Tibial artery (tissue), 4 donors: Measurements from ENCODE around the gene C1QTNF6.

Experiments used
- DNase-seq, 2 donors: peaks; one replicate each; pipeline ENCODE4 v3.0.0-alpha.2; 2019
- H3K27ac ChIP-seq, 2 donors: fragments of 200-600 bp; sonication (generic) in 1 of 2; 1 replicate in 1 of 2; 2 replicates in 1 of 2; pipeline ENCODE4 v1.5.1; 2018 to 2019; ENCODE audit warnings: mild to moderate bottlenecking in 1 of 2
- H3K27me3 ChIP-seq, 2 donors: fragments of 200-600 bp; sonication (generic) in 1 of 2; one replicate each; pipeline versions ENCODE4 v1.5.1 to v1.6.0; 2016 to 2019
- H3K36me3 ChIP-seq, 3 donors: fragments of 200-600 bp; sonication (generic) in 2 of 3; one replicate each; pipeline ENCODE4 v1.5.1; 2016 to 2019; ENCODE audit warnings: mild to moderate bottlenecking in 2 of 3
- H3K4me1 ChIP-seq, 4 donors: fragments of 200-600 bp; sonication (generic) in 2 of 4; 1 replicate in 3 of 4; 2 replicates in 1 of 4; pipeline ENCODE4 v1.5.1; 2016 to 2019
- H3K4me3 ChIP-seq, 2 donors: fragments of 200-600 bp; sonication (generic) in 1 of 2; 1 replicate in 1 of 2; 2 replicates in 1 of 2; pipeline ENCODE4 v1.5.1; 2018 to 2019; ENCODE audit warnings: mild to moderate bottlenecking in 2 of 2
- H3K9me3 ChIP-seq, 3 donors: fragments of 200-600 bp; sonication (generic) in 1 of 3; one replicate each; pipeline ENCODE4 v1.5.1; 2016 to 2019
- intact Hi-C: fragments of 100-400 bp; cut with DNase I; formaldehyde crosslinking; loops from one replicate; pipeline ENCODE4 v1.15.0; 2023; ENCODE audit warnings: low total_unique reads
- TF ChIP-seq, protein P1 (sequence below), 2 experiments: fragments of 200-600 bp in 1 of 2; fragments of 450-650 bp in 1 of 2; IDR thresholded peaks; one replicate each; pipeline ENCODE4 v1.5.1; 2017 to 2019; ENCODE audit warnings: antibody characterized with exemption in 2 of 2, mild to moderate bottlenecking in 1 of 2, moderate library complexity in 1 of 2

C1QTNF6 gene

DNA sequence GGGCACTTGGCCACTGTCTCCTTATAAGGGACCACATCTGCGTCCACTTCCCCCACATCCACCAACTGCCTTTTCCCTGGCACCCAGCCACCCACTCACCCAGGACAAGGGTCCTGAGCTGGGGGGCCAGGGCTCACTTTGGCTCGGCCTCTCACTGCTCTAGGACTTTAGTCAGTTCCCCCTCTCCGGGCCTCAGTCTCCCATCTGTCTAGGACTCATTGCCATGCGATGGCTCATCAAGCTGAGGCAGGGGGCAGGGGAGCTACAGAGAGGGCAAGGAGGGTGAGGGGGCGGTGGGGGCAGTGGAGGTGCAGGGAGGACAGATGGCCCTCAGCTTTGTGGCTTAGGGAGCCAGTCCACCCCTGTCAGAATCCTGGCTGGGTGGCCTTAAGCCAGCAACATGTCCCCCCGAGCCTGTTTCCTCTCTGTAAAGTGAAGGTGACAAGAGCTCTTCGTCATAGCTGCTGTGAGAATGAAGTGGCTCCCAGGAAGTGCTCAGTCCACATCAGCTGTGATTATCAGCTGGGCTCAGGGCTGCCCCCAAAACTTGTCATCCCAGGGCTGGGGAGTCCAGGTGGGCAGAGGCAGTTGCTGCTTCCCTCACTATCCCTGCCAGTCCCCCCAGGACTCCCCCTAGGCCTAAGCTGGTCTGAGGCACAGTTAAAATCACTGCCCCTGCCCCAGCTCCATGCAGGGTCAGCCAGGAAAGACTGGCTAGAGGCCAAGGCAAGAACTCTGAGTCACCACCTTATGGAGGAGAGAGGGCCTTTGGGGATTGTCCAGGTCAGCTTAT lies 41.2 kb upstream of the C1QTNF6 start:
- Histone ChIP-seq H3K27ac (no peak overlapping the region), H3K4me3 (no peak overlapping the region), H3K36me3 (no peaks in the 10 kb centered on the region), H3K27me3 (peaks cover 0 to 57% of the 10 kb centered on the region in 2 donors), H3K4me1 (peaks cover 0 to 9% (median 0%) of the 10 kb centered on the region in 4 donors), H3K9me3 (no peaks in the 10 kb centered on the region)
- intact Hi-C loops = no loop called here
- TF ChIP-seq, protein P1, sequence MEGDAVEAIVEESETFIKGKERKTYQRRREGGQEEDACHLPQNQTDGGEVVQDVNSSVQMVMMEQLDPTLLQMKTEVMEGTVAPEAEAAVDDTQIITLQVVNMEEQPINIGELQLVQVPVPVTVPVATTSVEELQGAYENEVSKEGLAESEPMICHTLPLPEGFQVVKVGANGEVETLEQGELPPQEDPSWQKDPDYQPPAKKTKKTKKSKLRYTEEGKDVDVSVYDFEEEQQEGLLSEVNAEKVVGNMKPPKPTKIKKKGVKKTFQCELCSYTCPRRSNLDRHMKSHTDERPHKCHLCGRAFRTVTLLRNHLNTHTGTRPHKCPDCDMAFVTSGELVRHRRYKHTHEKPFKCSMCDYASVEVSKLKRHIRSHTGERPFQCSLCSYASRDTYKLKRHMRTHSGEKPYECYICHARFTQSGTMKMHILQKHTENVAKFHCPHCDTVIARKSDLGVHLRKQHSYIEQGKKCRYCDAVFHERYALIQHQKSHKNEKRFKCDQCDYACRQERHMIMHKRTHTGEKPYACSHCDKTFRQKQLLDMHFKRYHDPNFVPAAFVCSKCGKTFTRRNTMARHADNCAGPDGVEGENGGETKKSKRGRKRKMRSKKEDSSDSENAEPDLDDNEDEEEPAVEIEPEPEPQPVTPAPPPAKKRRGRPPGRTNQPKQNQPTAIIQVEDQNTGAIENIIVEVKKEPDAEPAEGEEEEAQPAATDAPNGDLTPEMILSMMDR (IDR thresholded peaks at IDR 0.05) = no peak
- DNase-seq = peak in 1 of 2 donors; percentile 54

DNA sequence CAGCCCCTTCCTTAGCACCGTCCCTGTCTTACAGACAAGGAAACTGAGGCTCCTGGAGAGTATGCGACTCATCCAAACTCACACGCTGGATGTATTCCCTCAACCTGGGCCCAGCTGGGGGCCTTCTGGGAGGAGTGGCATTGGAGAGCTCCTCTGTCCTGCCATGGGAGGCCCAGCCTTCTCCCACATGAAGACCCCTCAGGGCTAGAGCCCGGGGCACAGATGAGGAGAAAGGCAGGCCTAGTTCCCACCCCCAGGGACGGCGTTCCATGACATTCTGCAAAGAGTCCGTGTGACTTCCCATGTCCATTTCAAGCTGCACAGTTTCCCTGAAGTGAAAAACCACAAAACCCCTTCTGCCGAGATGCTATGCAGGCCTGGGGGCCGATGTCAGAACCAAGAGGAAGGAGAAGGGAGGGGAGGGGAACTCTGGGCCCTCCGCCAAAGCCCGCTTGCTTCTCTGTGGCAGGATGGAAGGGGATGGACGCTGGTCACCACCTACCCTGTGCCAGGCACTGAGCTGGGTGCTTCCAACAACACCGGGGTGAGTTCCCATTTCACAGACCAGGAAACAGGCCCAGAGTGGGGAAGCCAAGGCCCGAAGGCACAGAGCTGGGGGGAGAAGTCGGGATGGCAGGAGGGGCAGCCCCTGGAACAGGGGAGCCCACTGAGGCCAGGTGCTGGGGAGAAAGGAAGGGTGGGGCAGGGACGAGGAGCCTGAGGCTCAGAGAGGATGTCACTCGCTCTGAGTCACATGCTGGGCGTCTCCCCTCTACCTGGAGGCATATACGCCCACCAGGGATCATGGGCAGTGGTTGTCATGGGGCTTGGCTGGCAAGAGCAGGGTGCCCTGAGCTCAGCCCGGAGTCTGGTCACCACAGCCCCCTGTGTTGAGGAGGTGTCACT lies 40.3 kb upstream of the C1QTNF6 start:
- no peak overlapping the region for H3K27ac ChIP-seq

DNA sequence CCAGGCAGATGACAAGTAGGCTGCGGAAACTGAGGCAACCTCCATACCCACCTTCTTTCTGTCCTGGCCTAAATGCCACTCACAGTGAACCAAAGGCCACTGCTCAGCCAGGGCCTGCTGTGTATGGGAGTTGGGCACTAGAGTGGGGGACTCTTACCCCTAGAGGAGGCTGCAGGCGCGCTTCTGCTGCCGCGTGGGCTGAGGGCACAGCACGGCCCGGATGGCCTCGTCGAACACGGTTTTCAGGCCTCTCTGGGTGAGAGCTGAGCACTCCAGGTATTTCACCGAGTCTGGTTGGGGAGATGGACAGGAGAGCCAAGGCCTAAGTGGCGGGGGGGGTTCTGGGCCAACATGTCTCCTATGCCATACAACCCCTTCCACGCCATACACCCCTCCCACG lies 38.5 kb upstream of the C1QTNF6 start:
- Histone ChIP-seq H3K9me3 (no peaks in the 10 kb centered on the region), H3K27me3 (peaks cover 0 to 37% of the 10 kb centered on the region in 2 donors), H3K4me1 (peaks cover 0 to 9% (median 0%) of the 10 kb centered on the region in 4 donors), H3K4me3 (no peak overlapping the region), H3K36me3 (no peaks in the 10 kb centered on the region), H3K27ac (no peak overlapping the region)
- DNase-seq = no peak
- intact Hi-C loops = no loop called here
- TF ChIP-seq, protein P1 (IDR thresholded peaks at IDR 0.05) = no peak

More for the DNA sequence above, 40.3 kb upstream of the C1QTNF6 start:
- Histone ChIP-seq H3K27me3 (peaks cover 0 to 49% of the 10 kb centered on the region in 2 donors), H3K4me3 (no peak overlapping the region), H3K9me3 (no peaks in the 10 kb centered on the region), H3K4me1 (peaks cover 0 to 9% (median 0%) of the 10 kb centered on the region in 4 donors), H3K36me3 (no peaks in the 10 kb centered on the region)
- DNase-seq = no peak
- intact Hi-C loops = no loop called here
- TF ChIP-seq, protein P1 (IDR thresholded peaks at IDR 0.05) = no peak

GRCh38 chr22:37226087-37226486 lies 38.0 kb upstream of the C1QTNF6 start:
- TF ChIP-seq, protein P1 (IDR thresholded peaks at IDR 0.05) = no peak
- H3K27me3 ChIP-seq = peaks cover 0 to 37% of the 10 kb centered on the region in 2 donors

DNA sequence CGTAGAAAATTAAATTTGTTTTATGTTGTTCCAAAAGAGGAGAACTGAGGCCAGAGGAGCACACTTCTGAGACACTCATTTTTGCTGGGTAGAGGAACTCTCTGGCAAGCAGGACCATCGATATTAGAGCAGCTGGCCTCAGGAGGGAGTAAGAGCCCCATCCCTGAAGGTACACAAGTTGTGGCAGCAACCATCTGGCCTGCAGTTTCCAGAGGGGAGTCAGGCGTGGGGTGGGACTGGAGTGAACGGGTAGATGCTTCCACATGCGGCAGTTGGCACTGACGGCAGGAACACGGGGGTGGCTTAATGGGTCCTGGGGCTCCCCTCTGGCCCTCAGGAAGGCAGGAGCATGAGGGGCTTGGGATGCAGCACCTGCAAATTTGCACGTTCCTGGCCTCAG lies 37.4 kb upstream of the C1QTNF6 start:
- Histone ChIP-seq H3K9me3 (no peaks in the 10 kb centered on the region), H3K4me3 (no peak overlapping the region), H3K27me3 (peaks cover 0 to 38% of the 10 kb centered on the region in 2 donors), H3K27ac (no peak overlapping the region), H3K4me1 (peaks cover 0 to 9% (median 0%) of the 10 kb centered on the region in 4 donors), H3K36me3 (no peaks in the 10 kb centered on the region)
- intact Hi-C loops = no loop called here
- DNase-seq = no peak
- TF ChIP-seq, protein P1 (IDR thresholded peaks at IDR 0.05) = no peak

More at GRCh38 chr22:37226087-37226486, 38.0 kb upstream of the C1QTNF6 start:
- intact Hi-C loops = no loop called here
- Histone ChIP-seq H3K4me3 (no peak overlapping the region), H3K9me3 (no peaks in the 10 kb centered on the region), H3K4me1 (peaks cover 0 to 9% (median 0%) of the 10 kb centered on the region in 4 donors), H3K36me3 (no peaks in the 10 kb centered on the region), H3K27ac (no peak overlapping the region)
- DNase-seq = no peak
